VCaP (cell line): ENCODE data around the gene NTNG1.

Experiments
- H3K27ac ChIP-seq: fragments of 450-650 bp; 2 replicates; pipeline ENCODE4 v1.5.1; 2017
- TF ChIP-seq, protein P1 (sequence below): fragments of 450-650 bp; conservative IDR thresholded peaks from 2 replicates; pipeline ENCODE4 v1.5.1; 2017; ENCODE audit warnings: mild to moderate bottlenecking, moderate library complexity

Gene NTNG1

DNA sequence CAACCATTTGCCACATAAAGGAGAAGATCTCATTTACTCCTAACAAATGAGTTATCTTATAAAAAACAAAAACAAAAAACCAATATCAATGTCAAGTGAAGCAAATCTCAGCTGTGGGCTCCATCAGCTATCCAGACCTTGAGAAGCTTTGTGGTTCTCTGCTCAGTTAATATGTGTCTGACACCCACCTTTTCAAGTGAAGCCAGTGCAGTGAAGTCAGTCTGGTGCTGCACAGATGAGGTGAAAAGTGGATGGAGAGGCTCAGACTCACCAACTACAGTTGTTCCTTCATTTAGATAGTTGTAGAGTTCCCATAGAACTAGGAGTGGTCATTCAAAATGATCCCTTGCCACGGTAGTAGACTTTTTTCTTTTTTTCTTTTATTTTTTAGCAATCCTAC is 106.8 kb downstream of the NTNG1 start:
- H3K27ac ChIP-seq, result no peak overlapping the region
- TF ChIP-seq, protein P1, sequence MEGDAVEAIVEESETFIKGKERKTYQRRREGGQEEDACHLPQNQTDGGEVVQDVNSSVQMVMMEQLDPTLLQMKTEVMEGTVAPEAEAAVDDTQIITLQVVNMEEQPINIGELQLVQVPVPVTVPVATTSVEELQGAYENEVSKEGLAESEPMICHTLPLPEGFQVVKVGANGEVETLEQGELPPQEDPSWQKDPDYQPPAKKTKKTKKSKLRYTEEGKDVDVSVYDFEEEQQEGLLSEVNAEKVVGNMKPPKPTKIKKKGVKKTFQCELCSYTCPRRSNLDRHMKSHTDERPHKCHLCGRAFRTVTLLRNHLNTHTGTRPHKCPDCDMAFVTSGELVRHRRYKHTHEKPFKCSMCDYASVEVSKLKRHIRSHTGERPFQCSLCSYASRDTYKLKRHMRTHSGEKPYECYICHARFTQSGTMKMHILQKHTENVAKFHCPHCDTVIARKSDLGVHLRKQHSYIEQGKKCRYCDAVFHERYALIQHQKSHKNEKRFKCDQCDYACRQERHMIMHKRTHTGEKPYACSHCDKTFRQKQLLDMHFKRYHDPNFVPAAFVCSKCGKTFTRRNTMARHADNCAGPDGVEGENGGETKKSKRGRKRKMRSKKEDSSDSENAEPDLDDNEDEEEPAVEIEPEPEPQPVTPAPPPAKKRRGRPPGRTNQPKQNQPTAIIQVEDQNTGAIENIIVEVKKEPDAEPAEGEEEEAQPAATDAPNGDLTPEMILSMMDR, result no peak

DNA sequence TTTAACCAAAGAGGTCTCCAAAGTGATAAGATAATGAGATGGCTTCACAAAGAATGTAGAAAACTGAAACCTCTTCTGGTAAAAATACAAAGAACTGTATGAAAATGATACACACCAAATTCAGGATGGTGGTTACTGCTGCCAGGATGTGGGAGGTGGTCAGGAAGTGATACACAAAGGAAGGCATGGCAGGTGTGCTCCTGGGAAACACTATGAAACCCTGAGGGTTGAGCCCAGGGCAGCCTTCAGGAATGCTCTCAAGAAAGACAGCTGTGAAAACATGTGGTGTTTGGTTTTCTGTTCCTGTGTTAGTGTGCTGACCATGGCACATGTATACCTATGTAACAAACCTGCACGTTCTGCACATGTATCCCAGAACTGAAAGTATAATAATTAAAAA is 109.3 kb downstream of the NTNG1 start:
- no peak overlapping the region for H3K27ac ChIP-seq
- TF ChIP-seq, protein P1, result no peak

DNA sequence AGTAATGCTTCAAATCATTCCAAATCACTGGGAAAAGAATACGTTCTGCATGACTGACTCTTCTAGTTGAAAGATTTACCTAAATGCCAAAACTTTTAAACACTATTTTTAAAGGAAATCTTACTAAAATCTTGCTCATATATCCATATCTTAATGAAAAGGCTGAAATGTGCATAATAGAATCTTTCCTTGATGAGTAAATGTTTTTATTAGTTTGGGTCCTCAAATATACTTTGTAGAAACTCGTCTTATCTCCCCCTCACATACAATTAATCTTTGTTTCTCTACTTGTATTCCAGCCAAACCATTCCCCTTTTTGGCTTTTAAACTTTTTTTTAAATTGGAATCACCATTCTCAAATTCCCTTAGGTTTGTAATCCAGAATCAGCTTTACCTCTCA is 110.2 kb downstream of the NTNG1 start:
- H3K27ac ChIP-seq, result no peak overlapping the region
- TF ChIP-seq, protein P1, result no peak

DNA sequence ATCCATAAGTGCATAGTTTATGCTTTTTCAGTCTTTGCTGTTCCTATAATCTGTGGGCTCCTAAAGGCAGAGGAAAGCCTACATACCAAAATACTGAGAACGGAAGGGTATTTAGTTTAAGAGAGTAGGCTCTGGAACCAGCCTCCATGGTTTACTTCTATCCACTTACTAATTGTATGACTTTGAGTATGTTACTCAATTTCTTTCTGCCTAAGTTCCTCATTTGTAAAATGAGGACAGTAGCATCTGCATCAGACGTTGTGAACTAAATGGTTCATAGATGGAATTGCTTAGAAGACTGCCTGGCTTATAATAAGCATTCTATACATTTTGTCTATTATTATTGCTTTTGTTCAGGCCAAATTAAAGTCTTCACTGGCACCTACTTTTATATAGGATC is 111.0 kb downstream of the NTNG1 start:
- H3K27ac ChIP-seq, result no peak overlapping the region
- TF ChIP-seq, protein P1, result no peak

DNA sequence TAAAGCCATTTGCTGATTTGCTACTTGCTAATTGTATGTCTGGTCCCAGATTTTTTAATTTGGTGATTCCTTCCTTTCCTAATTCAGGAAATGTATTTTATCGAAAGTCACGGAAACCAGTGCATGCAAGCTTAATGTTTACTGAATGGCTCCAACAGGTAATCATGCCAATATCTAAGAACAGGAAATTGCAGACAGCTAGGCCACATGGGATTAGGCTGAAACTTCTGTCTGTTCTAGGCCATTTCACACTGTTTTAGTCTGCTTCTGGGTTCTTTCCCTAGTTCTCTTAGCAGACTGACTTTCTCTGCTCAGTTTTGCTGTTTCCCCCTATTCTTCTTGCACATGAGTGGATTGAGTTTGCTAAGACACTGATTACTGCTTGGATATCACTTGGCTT is 111.4 kb downstream of the NTNG1 start:
- TF ChIP-seq, protein P1, result no peak
- H3K27ac ChIP-seq, result no peak overlapping the region

DNA sequence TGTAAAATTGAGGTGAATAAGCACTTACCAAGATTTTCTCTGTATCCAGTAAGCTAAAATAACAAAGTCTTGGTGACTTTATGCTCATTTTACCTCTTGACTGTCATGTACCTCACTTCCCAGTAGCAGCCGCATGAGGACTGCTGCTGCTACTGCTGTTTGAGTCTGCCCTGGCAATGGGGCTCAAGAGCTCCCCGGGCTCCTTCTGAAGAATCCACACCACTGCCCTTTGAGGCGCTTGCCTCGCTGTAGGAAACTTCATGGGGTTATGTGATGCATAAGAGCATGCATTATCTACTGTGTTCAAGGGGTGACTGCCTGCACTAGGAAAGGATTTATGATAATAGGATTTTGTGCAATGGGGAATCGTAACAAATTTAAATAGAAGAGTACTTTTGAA is 113.5 kb downstream of the NTNG1 start:
- no peak overlapping the region for H3K27ac ChIP-seq
- TF ChIP-seq, protein P1, result no peak

DNA sequence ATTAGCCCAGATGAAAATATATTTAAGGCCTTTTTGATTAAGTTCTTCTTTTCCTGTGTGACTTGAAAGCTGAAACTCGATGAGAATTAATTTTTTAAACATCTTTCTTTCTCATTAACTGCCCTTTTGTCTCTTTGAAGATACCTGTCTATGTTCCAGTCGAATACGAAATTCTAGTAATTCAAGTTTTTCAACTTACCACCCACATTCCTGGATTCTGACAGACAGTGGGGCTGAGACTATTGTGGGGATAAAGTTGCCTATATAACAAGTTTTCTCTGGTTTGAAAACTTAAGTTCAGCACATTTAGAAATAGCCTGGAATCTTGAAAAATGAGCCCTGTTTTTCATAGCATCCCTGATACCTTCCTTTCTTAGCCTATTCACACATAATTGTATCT is 114.6 kb downstream of the NTNG1 start:
- H3K27ac ChIP-seq, result no peak overlapping the region
- TF ChIP-seq, protein P1, result no peak
